ENCODE data around the gene PKIB.

DNA sequence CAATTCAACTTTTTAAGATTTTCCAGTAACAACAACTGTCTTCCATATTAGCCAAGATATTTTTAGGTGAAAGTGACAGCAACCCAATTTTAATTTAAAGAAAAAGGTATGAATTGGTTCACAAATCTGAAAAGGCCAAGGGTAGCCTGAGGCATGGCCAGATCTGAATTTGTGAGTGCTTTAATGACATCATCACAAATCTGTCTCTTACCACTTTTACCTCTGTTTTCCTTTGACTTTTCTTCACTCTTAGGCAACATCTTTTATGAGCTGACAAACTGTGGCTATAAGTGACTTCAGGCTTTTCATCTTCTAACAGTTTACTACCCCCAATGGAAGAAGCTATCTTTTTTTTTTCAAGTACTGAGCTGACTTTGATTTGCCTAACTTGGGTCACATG lies 44.5 kb upstream of the PKIB start:
- TF ChIP-seq TAF1 (IDR thresholded peaks at IDR 0.05; ENCODE audit: low read depth, low read length) (no peak), POLR2AphosphoS5 (IDR thresholded peaks at IDR 0.05; ENCODE audit: low read depth, low read length) (no peak), POLR2A (IDR thresholded peaks at IDR 0.05; ENCODE audit: low read depth, low read length) (no peak)

Measured in GM12891 (cell line).